Stimulated activated CD8-positive, alpha-beta memory T cell treated with anti-CD3 and anti-CD28 coated beads, Interleukin-12 subunit alpha, Interleukin-12 subunit beta, amount 100 ng/mL, for 24 hours (primary cell): ENCODE data around the gene OSBPL5.
"Not testable (repeated sequence)": the region's sequence is repeated elsewhere in the genome, so short reads cannot be mapped to it uniquely, and the experiment has no call there.

Experiments
- DNase-seq: peaks from one replicate; pipeline ENCODE4 v3.0.0-alpha.2; 2020; ENCODE audit errors: extremely low read depth

Gene OSBPL5

GRCh38 chr11:3180869-3181268 lies 15.8 kb upstream of the OSBPL5 start:
- DNase-seq: no peak

- no peak for DNase-seq
These were observed 13.2 kb upstream of the OSBPL5 start for GRCh38 chr11:3178349-3178748.

DNA sequence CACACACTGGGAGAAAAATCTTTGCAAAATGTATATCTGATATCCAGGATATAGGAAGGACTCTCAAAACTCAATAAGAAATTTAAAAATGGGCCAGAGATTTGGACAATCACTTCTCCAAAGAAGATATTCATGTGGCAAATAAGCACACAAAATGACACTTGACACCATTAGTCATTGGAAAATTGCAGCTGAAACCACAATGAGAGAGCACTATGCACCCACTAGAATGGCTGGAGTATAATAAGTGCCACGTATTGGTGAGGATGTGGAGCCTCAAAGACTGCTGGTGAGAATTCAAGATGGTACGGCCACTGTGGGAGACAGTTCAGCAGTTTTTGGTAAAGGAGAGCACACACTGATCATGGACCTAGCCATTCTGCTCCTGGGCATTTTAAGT lies 12.8 kb upstream of the OSBPL5 start:
- no peak for DNase-seq

DNA sequence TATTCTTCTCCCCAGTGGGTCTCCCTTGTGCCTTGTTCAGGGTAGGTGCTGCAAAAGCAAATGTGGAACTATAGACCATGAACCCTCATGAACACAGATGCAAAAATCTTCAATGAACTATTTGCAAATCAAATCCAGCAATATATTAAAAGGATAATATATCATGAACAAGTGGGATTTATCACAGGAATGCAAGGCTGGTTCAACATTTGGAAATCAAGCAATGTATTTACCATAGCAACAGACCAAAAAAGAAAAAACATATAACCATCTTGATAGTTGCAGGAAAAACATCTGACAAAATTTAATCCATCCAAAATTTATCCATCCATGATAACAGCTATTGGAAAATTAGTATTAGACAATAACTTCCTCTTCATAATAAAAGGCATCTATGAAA lies 11.4 kb upstream of the OSBPL5 start:
- DNase-seq: no peak

GRCh38 chr11:3175194-3175593 lies 10.1 kb upstream of the OSBPL5 start:
- DNase-seq: no peak

- DNase-seq: no peak
These were observed 9.3 kb upstream of the OSBPL5 start for GRCh38 chr11:3174387-3174786.

DNA sequence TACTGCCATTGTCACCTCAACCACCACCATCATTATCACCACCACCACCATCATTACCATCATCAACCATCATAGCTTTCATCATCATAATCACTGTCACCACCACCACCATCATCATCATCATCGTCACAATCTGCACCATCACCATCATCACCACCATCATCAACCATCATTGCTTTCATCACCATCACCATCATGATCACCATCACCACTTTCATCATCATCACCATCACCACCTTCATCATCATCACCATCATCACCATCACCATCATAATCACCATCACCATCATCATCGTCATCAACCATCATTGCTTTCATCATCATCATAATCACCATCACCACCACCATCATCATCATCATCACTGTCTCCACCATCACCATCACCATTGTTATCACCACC lies 8.7 kb upstream of the OSBPL5 start:
- DNase-seq: no peak

DNA sequence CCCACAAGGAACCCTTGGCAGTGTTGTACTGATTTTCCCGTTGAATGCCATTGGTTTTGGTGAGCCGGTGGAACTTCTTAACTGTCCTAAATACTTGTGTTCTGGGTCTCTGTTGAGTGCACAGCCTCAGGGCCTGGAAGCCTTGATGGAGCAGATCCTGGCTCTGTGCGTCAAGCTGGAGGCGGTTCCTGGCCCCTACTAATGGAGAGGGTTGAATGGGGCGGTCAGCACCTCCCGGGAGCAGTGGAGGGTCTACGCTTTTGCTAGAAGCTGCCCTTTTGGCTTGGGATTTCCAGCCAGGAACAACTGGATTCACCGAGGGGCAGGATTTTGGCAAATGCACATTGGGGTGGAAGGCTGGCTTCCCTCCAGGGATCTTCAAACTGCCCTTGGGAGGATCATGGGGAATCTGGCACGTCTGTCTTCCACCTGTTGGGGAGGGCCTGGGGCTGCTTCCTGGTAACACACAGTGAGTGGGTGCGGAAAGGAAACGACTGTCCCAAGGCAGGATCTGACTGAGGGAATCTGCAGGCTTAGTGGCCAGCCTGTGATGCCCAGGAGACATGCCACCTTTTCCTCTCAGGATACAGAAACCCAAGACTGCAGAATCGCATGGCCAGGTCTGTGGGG lies 6.9 kb upstream of the OSBPL5 start:
- DNase-seq: no peak

DNA sequence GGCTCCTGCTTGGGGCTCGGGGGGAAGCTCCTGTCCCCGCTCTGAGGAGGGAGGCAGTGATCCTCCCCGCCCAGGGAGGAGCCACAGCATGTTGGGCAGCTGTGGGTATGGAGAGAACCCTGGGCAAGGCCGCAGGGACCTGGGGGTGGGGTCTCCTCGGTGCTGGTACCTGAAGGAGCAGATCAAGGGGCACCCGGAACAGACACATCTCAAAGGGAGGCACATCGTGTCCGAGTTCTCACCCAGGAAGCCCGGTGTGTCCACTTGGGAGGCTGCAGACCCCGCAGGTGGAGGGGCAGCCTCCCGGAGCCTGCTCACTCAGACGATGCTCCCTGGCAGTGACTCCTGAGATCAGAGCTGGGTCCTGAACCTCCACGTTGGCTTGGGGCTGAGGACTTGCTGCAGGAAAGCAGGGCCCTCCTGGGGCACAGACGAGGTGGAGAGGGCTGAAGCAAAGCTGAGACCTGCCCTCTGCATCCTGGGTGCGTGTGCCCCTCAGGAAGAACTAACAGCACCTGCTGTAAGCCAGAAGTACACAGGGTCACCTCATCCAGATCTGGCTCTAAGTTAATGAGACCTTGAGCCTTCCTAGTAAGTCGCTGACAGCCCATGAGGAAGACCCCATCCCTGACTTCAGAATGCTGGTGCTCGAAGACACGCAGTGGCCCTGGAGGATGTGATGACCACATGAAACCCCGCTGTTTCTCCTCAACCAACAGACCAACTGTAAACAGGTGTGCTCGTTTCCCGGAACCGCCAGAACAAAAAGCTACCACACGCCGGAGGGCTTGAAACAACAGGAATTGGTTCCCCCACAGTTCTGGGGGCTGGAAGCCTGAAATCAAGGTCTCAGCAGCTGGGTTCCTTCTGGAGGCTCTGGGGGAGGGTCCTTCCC lies 5.9 kb upstream of the OSBPL5 start:
- no peak for DNase-seq

DNA sequence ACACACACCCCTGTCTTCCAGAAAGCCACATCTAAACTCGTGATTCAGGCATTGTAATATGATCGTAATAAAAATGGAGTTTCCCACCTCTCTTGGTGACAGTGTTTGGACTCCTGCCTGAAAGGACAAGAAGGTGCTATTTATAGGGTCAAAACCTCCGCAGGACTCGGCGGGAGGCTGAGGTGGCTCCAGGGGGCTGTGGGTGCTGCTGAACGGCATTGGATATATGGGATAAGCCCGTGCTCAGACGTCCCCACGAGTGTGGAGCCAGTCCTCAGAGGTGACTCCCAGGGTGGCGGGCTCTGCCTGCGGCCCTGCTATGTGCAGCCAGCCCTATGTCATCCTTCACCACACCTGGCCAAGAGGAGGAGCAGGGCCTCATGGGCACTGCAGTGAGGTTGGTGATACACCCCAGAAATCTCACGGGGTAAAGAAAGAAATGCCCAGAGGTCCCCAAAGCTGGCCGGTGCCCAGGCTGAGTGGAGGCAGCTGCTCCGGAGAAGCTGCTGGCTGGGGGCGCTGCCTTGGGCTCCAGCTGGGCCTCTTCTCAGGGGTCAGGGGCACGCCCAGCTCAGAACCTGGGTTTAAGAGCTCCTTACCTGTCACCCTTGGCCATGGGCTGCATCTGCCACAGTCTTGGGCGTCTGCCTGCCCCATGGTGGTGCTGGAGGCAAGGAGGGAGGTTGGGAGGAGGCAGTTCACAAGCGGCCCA lies 5.1 kb upstream of the OSBPL5 start:
- DNase-seq: no peak

DNA sequence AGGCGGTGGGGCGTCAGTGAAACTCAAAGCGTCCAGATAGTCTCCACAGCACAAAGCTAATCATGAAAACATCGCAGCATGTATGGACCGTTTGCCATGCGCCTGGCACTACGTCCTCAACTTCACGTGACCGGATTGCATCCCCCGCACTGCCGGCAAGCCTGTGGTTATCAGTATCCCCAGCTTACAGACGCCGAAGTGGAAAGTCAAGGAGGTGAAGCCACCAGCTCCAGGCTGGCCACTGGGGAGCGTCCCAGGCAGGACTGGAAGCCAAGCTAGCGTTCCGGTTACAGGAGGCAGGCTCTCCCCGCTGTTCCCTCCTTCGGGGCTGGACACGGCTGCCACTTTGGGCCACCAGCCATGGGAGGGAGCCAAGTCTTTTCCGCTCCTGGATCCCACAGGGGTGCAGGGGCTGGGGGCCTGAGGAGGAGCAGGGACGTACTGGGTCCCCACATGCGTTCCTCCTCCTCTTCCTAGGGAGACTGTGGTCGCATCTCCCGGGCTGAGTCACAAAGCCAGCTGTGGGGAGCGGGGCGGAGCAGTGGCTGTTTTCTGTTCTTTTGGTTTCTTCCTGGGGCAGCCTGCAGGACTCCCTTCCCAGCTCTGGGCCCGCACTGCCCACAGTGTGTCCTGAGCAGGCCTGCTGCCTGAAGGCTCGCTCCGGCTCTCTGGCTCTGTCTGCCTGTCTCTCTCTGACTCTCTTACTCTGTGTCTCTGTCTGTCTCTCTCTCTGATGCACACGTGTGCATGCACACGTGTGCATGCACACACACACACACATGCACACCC lies 4.3 kb upstream of the OSBPL5 start:
- DNase-seq: no peak

DNA sequence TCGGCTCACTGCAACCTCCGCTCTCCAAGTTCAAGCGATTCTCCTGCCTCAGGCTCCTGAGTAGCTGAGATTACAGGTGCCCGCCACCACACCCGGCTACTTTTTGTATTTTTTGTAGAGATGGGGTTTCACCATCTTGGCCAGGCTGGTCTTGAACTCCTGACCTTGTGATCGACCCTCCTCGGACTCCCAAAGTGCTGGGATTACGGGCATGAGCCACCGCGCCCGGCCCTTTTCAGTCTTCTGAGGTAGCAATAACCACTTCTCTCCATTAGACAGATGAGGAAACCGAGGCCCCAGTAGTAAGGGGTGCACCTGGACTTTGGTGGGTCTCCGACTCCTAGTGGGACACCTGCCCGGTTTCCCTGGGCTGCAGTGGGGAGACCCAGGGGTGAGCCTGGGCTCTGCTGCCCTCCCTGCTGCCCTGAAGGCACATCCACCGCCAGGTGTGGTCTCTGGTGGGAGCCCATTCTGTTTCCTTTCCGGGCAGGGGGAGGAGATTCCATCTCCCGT lies 3.7 kb upstream of the OSBPL5 start:
- not testable (repeated sequence) for DNase-seq

- no peak for DNase-seq
These were observed 2.3 kb upstream of the OSBPL5 start for GRCh38 chr11:3167143-3168119.

DNA sequence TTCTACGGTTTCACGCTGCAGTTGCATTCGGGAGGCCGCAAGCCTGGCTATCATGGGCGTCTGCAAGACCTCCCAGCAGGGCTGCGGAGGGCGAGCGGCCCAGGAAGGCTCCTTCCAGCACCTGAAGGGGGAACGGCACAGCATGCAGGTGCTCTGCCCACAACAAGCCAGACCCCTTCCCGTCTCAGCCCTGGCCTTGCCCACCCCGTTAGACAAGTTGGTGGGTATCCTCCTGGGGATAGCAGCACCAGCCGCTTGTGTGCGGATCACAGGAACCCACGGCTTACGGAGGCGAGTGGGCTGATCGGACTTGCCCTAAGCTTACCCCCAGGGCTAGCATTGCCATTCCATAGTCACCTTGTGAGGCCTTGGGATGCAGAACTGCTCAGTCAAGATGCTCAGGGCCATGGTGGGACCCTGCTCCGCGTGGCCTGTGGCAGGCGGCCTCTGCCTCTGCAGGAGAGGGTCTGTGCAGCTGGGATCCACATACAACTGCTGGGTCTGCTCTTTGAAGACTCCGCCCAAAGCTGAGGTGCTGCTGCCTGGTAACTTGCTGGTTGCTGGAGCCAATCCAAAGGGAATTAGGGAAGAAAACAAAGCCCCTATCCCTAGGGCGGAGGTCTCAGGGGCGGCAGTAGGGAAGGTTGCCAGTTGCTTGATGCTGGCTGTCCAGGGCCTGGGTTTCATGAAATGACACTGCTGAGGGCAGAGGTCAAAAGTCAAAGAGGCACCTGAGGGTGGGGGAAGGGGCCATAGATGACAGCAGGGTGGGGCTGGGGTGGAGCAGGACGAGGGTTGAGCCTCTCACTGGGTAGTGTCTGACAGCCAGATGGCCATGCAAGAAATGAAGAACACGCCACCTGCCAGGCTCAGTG lies 1.4 kb upstream of the OSBPL5 start:
- DNase-seq: no peak

GRCh38 chr11:3165916-3166267 lies 782 bp upstream of the OSBPL5 start:
- no peak for DNase-seq

DNA sequence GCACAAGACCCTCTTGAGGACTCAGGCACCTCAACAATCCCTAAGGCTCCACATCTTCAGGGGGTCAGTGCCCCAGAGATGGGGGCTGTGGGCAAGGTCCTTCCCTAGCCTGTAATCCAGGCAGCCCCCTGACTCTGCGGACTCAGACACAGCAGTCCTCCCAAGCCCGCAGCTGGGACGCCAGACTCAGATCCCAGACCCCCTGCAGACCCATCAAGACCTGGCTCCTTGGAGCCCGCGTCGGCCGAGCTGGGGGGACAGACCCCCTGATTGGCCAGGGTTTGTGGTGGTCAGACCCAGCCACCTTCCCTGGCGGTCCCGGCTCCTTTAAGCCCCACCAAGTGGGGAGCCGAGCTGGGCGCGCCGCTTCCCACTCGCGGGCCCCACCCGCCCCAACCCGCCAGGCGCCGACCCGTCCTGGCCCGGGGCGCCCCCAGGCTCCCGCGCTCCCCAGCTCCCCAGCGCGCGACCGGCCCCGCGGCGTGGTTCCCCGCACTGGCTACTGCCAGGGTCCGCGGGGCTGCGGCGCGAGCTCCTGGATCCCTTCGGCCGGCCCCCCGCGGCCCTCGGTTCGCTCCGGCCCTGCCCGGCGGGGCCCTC lies 458 bp downstream of the OSBPL5 start:
- no peak for DNase-seq

- no peak for DNase-seq
These were observed 965 bp downstream of the OSBPL5 start for GRCh38 chr11:3164138-3164551.

GRCh38 chr11:3163241-3163981 lies 1.7 kb downstream of the OSBPL5 start:
- no peak for DNase-seq
